Thoracic aorta (tissue), 2 donors: Measurements from ENCODE around the gene SLC9A2. TPM values are rescaled to one million over a fixed set of nuclear protein-coding genes. Genes with fewer than 3 reads are reported as not detected.

ENCODE experiments used
- ATAC-seq: fragments of 150-250 bp; one replicate; pipeline ENCODE4 v1.8.0; 2017; ENCODE audit warnings: low read depth; ENCODE audit not compliant: insufficient number of reproducible peaks, low FRiP score
- DNase-seq: peaks from one replicate; pipeline ENCODE4 v3.0.0-alpha.2; 2020; ENCODE audit warnings: low spot score
- H3K27ac ChIP-seq, 2 donors: fragments of 200-600 bp; sonication (generic); 1 replicate in 1 of 2; 2 replicates in 1 of 2; pipeline ENCODE4 v1.5.1; 2016; ENCODE audit warnings: mild to moderate bottlenecking in 2 of 2, moderate library complexity in 2 of 2
- H3K27me3 ChIP-seq: fragments of 200-600 bp; sonication (generic); replicated peaks from 2 replicates; pipeline ENCODE4 v1.6.0; 2016; ENCODE audit warnings: mild to moderate bottlenecking; ENCODE audit not compliant: insufficient read depth
- H3K36me3 ChIP-seq: fragments of 200-600 bp; sonication (generic); one replicate; pipeline ENCODE4 v1.5.1; 2016
- H3K4me1 ChIP-seq, 2 donors: fragments of 200-600 bp; sonication (generic); 1 replicate in 1 of 2; 2 replicates in 1 of 2; pipeline versions ENCODE4 v1.5.1 to v1.6.0; 2016; ENCODE audit warnings: low read depth in 2 of 2, mild to moderate bottlenecking in 1 of 2; ENCODE audit not compliant: control insufficient read depth in 1 of 2
- H3K4me3 ChIP-seq: fragments of 200-600 bp; sonication (generic); 2 replicates; pipeline ENCODE4 v1.5.1; 2016; ENCODE audit warnings: mild to moderate bottlenecking
- H3K9me3 ChIP-seq: fragments of 200-600 bp; sonication (generic); 2 replicates; pipeline ENCODE4 v1.5.1; 2016
- total RNA-seq, 2 donors: library from RNA; depleted of rRNA; stranded (reverse); fragments of >200 nt; gene quantifications; one replicate each; pipeline versions ENCODE4 v1.1.0 to v1.2.3, GENCODE V29; 2016
- TF ChIP-seq, protein P1 (sequence below): fragments of 200-600 bp; sonication (generic); IDR thresholded peaks from one replicate; pipeline ENCODE4 v1.5.1; 2019; ENCODE audit warnings: antibody characterized with exemption

Gene SLC9A2
- total RNA-seq, 2 donors from 2014 or later: 0.71 TPM; not detected in 1

GRCh38 chr2:102603904-102604303 is 15.4 kb upstream of the SLC9A2 start:
- no peak for DNase-seq
- Histone ChIP-seq H3K4me3 (no peak overlapping the region), H3K27ac (no peak overlapping the region), H3K9me3 (no peaks in the 10 kb centered on the region), H3K36me3 (no peaks in the 10 kb centered on the region), H3K4me1 (no peaks in the 10 kb centered on the region), H3K27me3 (no peaks in the 10 kb centered on the region)
- TF ChIP-seq, protein P1, sequence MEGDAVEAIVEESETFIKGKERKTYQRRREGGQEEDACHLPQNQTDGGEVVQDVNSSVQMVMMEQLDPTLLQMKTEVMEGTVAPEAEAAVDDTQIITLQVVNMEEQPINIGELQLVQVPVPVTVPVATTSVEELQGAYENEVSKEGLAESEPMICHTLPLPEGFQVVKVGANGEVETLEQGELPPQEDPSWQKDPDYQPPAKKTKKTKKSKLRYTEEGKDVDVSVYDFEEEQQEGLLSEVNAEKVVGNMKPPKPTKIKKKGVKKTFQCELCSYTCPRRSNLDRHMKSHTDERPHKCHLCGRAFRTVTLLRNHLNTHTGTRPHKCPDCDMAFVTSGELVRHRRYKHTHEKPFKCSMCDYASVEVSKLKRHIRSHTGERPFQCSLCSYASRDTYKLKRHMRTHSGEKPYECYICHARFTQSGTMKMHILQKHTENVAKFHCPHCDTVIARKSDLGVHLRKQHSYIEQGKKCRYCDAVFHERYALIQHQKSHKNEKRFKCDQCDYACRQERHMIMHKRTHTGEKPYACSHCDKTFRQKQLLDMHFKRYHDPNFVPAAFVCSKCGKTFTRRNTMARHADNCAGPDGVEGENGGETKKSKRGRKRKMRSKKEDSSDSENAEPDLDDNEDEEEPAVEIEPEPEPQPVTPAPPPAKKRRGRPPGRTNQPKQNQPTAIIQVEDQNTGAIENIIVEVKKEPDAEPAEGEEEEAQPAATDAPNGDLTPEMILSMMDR: no peak
- ATAC-seq: no peak

DNA sequence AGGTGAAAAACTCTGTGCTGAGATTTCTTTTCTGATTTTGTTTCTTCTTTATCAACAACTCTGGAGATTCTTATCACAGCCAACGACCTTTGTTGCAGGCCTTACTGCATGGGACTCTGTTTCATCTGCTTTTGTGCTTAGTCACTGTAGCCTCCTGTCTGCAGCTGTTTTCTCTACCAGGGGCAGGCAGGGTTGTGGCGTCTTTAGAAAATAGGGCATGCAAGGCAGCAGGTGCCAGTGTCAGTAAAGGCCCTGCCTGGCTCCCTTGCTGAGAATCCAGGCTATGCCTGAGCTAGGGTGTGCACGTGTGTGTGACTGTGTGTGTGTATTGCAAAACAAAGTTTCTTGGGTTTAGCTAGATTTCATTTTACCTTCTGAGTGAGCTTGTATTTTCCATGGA is 14.6 kb upstream of the SLC9A2 start:
- no peaks in the 10 kb centered on the region for H3K36me3 ChIP-seq
- ATAC-seq (no peak), DNase-seq (no peak)
- H3K27ac ChIP-seq: no peak overlapping the region
- H3K27me3 ChIP-seq: no peaks in the 10 kb centered on the region
- TF ChIP-seq, protein P1: no peak
- no peaks in the 10 kb centered on the region for H3K9me3 ChIP-seq
- no peak overlapping the region for H3K4me3 ChIP-seq
- no peaks in the 10 kb centered on the region for H3K4me1 ChIP-seq

DNA sequence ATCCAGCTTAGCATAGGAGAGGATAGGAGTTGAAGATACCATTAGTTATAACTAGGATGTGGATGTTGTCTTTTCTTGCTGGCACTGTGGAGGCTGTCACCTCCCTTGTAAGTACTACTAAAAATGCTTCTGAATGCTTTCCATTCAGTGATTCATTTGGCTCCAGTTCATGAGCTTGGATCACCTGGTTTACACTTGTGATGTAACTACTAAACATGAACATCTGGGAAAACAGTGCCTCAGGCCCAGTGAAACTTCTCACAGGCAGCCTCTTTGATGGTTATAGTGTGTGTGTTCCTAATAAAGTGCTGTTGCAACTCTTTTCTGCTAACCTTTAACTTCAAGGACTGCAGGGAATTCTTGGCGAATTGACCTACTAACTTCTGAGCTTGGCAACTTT is 13.0 kb upstream of the SLC9A2 start:
- TF ChIP-seq, protein P1: no peak
- H3K4me3 ChIP-seq: no peak overlapping the region
- H3K4me1 ChIP-seq: no peaks in the 10 kb centered on the region
- no peaks in the 10 kb centered on the region for H3K27me3 ChIP-seq
- DNase-seq: no peak
- no peak overlapping the region for H3K27ac ChIP-seq
- no peaks in the 10 kb centered on the region for H3K36me3 ChIP-seq
- no peak for ATAC-seq
- no peaks in the 10 kb centered on the region for H3K9me3 ChIP-seq

GRCh38 chr2:102615620-102616436 is 3.5 kb upstream of the SLC9A2 start:
- no peak for DNase-seq
- no peaks in the 10 kb centered on the region for H3K9me3 ChIP-seq
- no peak overlapping the region for H3K27ac ChIP-seq
- peaks cover 0 to 8% of the 10 kb centered on the region in 2 donors for H3K4me1 ChIP-seq
- no peak overlapping the region for H3K4me3 ChIP-seq
- ATAC-seq: no peak
- TF ChIP-seq, protein P1: peak; percentile 74
- H3K27me3 ChIP-seq: no peaks in the 10 kb centered on the region
- H3K36me3 ChIP-seq: no peaks in the 10 kb centered on the region

- Histone ChIP-seq H3K4me1 (peaks cover 0 to 8% of the 10 kb centered on the region in 2 donors), H3K27me3 (no peaks in the 10 kb centered on the region), H3K36me3 (no peaks in the 10 kb centered on the region), H3K27ac (no peak overlapping the region), H3K4me3 (peak overlapping the region; percentile 75), H3K9me3 (no peaks in the 10 kb centered on the region)
- DNase-seq (no peak), ATAC-seq (no peak)
- TF ChIP-seq, protein P1: no peak
Measured at GRCh38 chr2:102618452-102619413, 620 bp upstream of the SLC9A2 start.
